K562 (cell line): ENCODE results near the gene COPS8.

Experiments used
- CTCF ChIP-seq, 3 experiments: IDR thresholded peaks in 2 of 3; conservative IDR thresholded peaks in 1 of 3; 2 replicates each; pipeline ENCODE4 v1.5.1; 2011 to 2012; ENCODE audit warnings: low read length in 3 of 3, mild to moderate bottlenecking in 3 of 3, control low read depth in 2 of 3, improper control_type of control experiment in 1 of 3, inconsistent platforms in 1 of 3, low read depth in 1 of 3, mixed read lengths in 1 of 3, moderate library complexity in 1 of 3; ENCODE audit not compliant: insufficient read depth in 2 of 3
- E2F1 ChIP-seq: sonication (generic); formaldehyde crosslinking; IDR thresholded peaks from 2 replicates; pipeline ENCODE4 v1.8.1; 2023; ENCODE audit warnings: mild to moderate bottlenecking, missing genetic modification reagents, moderate library complexity
- EZH2 ChIP-seq: IDR thresholded peaks from 2 replicates; pipeline ENCODE4 v1.6.1; 2012; ENCODE audit warnings: low read depth, mild to moderate bottlenecking, inconsistent platforms, low read length, borderline replicate concordance
- FOXK1 ChIP-seq: sonication (generic); formaldehyde crosslinking; IDR thresholded peaks from 2 replicates; pipeline ENCODE4 v1.8.0; 2022; ENCODE audit warnings: missing genetic modification reagents, mild to moderate bottlenecking, borderline replicate concordance
- MXI1 ChIP-seq: IDR thresholded peaks from 2 replicates; pipeline ENCODE4 v1.6.1; 2011; ENCODE audit warnings: low read depth, mild to moderate bottlenecking, improper control_type of control experiment, low read length
- NFYB ChIP-seq: IDR thresholded peaks from 2 replicates; pipeline ENCODE4 v1.6.1; 2011; ENCODE audit warnings: mild to moderate bottlenecking, moderate library complexity; ENCODE audit not compliant: insufficient read length; ENCODE audit errors: extremely low read depth
- REST ChIP-seq, 2 experiments: fragments of 450-650 bp; formaldehyde crosslinking in 1 of 2; IDR thresholded peaks; 2 replicates each; pipeline versions ENCODE4 v1.4.0 to v1.6.1; 2014 to 2020; ENCODE audit warnings: mild to moderate bottlenecking in 2 of 2, borderline replicate concordance in 1 of 2, low read depth in 1 of 2
- RFX1 ChIP-seq: fragments of 450-650 bp; IDR thresholded peaks from 2 replicates; pipeline ENCODE4 v1.6.1; 2016; ENCODE audit warnings: mild to moderate bottlenecking, moderate library complexity
- SRF ChIP-seq, 2 experiments: fragments of 250-450, 450-650 bp in 1 of 2; sonication (Bioruptor Pico) in 1 of 2; sonication (generic) in 1 of 2; formaldehyde crosslinking; IDR thresholded peaks; 2 replicates each; pipeline versions ENCODE4 v1.5.0 to v1.5.1; 2020 to 2022; ENCODE audit warnings: mild to moderate bottlenecking in 1 of 2, missing genetic modification reagents in 1 of 2
- ZBTB34 ChIP-seq: fragments of 250-450 bp; sonication (Bioruptor Pico); IDR thresholded peaks from 2 replicates; pipeline ENCODE4 v1.8.0; 2021; ENCODE audit warnings: mild to moderate bottlenecking, moderate library complexity
- ZNF121 ChIP-seq: sonication (generic); formaldehyde crosslinking; conservative IDR thresholded peaks from 2 replicates; pipeline ENCODE4 v1.8.0; 2022; ENCODE audit warnings: missing genetic modification reagents
- ZNF655 ChIP-seq: fragments of 250-450 bp; sonication (Bioruptor Pico); IDR thresholded peaks from 2 replicates; pipeline ENCODE4 v1.5.0; 2021

GRCh38 chr2:237065071-237065377 lies 20.7 kb upstream of the COPS8 start:
- no peak for TF ChIP-seq REST (IDR thresholded peaks at IDR 0.05; ENCODE audit: borderline replicate concordance)
- no peak for TF ChIP-seq REST (CRISPR knock-in tag; IDR thresholded peaks at IDR 0.05; ENCODE audit: low read depth)
- no peak for TF ChIP-seq ZNF121 (CRISPR knock-in tag)
- TF ChIP-seq EZH2, result no peak
- TF ChIP-seq CTCF (IDR thresholded peaks at IDR 0.05 in 2 of 3, conservative IDR thresholded peaks at IDR 0.05 in 1 of 3; ENCODE audit: insufficient read depth in 2 of 3, low read depth in 1 of 3, low read length in 3 of 3), result no peak
- no peak for TF ChIP-seq NFYB
- TF ChIP-seq MXI1, result no peak
- TF ChIP-seq ZNF655 (CRISPR knock-in tag), result no peak
- TF ChIP-seq ZBTB34 (CRISPR knock-in tag), result no peak
- no peak for TF ChIP-seq E2F1 (CRISPR knock-in tag)
- TF ChIP-seq SRF (CRISPR knock-in tag; IDR thresholded peaks at IDR 0.05), result no peak
- TF ChIP-seq RFX1, result no peak
- TF ChIP-seq FOXK1, result no peak
